Stimulated activated CD4-positive, alpha-beta T cell treated with anti-CD3 and anti-CD28 coated beads, Interleukin-4, amount 100 ng/mL, for 24 hours (primary cell): ENCODE measurements around the gene MROH7.
"Not testable (repeated sequence)": the region's sequence is repeated elsewhere in the genome, so short reads cannot be mapped to it uniquely, and the experiment has no call there.

ENCODE experiments used
- DNase-seq: peaks from one replicate; pipeline ENCODE4 v3.0.0-alpha.2; 2020

The MROH7 gene

GRCh38 chr1:54610601-54611580, 30.7 kb upstream of the MROH7 start:
- no peak for DNase-seq

GRCh38 chr1:54611621-54612020, 30.0 kb upstream of the MROH7 start:
- no peak for DNase-seq

- DNase-seq: no peak
Observed at GRCh38 chr1:54614024-54614423, 27.6 kb upstream of the MROH7 start.

GRCh38 chr1:54614563-54614962, 27.0 kb upstream of the MROH7 start:
- DNase-seq: no peak

- DNase-seq: no peak
Observed at GRCh38 chr1:54615531-54616279, 25.9 kb upstream of the MROH7 start.

GRCh38 chr1:54619749-54620148, 21.8 kb upstream of the MROH7 start:
- DNase-seq: no peak

- no peak for DNase-seq
Observed at GRCh38 chr1:54623216-54624007, 18.2 kb upstream of the MROH7 start, which contains the start of gene FAM151A. Gene FAM151A (minus strand): TSS chr1:54623525. CDS start chr1:54623395, 130 bp downstream.

GRCh38 chr1:54624466-54625464, 16.8 kb upstream of the MROH7 start:
- no peak for DNase-seq

GRCh38 chr1:54627196-54627595, 14.4 kb upstream of the MROH7 start:
- no peak for DNase-seq

- not testable (repeated sequence) for DNase-seq
Observed at GRCh38 chr1:54635804-54636203, 5.8 kb upstream of the MROH7 start.

GRCh38 chr1:54636461-54637446, 4.8 kb upstream of the MROH7 start:
- DNase-seq: not testable (repeated sequence)

- no peak for DNase-seq
Observed at GRCh38 chr1:54640361-54640760, 1.2 kb upstream of the MROH7 start.

GRCh38 chr1:54643736-54644135, 2.1 kb downstream of the MROH7 start:
- DNase-seq: no peak

- no peak for DNase-seq
Observed at GRCh38 chr1:54645806-54646676, 4.5 kb downstream of the MROH7 start.

- DNase-seq: no peak
Observed at GRCh38 chr1:54649130-54649898, 7.7 kb downstream of the MROH7 start.

- no peak for DNase-seq
Observed at GRCh38 chr1:54649921-54650320, 8.3 kb downstream of the MROH7 start.

- DNase-seq: no peak
Observed at GRCh38 chr1:54650417-54650816, 8.8 kb downstream of the MROH7 start.

- no peak for DNase-seq
Observed at GRCh38 chr1:54651608-54652007, 10.0 kb downstream of the MROH7 start.

- DNase-seq: no peak
Observed at GRCh38 chr1:54652168-54652567, 10.6 kb downstream of the MROH7 start.
